DND-41 (cell line): ENCODE data around the gene RAB3D.

ENCODE experiments used
- EZH2 ChIP-seq: IDR thresholded peaks from 3 replicates; pipeline ENCODE4 v1.6.1; 2012; ENCODE audit warnings: borderline replicate concordance, low read depth, mild to moderate bottlenecking, moderate library complexity, low read length, inconsistent platforms; ENCODE audit not compliant: severe bottlenecking
- TF ChIP-seq, protein P1 (sequence below): IDR thresholded peaks from 2 replicates; pipeline ENCODE4 v1.5.1; 2012; ENCODE audit warnings: borderline replicate concordance, low read length, moderate library complexity, mild to moderate bottlenecking; ENCODE audit not compliant: poor library complexity, severe bottlenecking; ENCODE audit errors: extremely low read depth

- TF ChIP-seq, protein P1, sequence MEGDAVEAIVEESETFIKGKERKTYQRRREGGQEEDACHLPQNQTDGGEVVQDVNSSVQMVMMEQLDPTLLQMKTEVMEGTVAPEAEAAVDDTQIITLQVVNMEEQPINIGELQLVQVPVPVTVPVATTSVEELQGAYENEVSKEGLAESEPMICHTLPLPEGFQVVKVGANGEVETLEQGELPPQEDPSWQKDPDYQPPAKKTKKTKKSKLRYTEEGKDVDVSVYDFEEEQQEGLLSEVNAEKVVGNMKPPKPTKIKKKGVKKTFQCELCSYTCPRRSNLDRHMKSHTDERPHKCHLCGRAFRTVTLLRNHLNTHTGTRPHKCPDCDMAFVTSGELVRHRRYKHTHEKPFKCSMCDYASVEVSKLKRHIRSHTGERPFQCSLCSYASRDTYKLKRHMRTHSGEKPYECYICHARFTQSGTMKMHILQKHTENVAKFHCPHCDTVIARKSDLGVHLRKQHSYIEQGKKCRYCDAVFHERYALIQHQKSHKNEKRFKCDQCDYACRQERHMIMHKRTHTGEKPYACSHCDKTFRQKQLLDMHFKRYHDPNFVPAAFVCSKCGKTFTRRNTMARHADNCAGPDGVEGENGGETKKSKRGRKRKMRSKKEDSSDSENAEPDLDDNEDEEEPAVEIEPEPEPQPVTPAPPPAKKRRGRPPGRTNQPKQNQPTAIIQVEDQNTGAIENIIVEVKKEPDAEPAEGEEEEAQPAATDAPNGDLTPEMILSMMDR = no peak
- no peak for TF ChIP-seq EZH2
Measured at GRCh38 chr19:11338121-11338520, 1.3 kb downstream of the RAB3D start.
